Natural killer cell (primary cell): ENCODE results near the gene SLC23A2. TPM values are rescaled to one million over a fixed set of nuclear protein-coding genes. Genes with fewer than 3 reads are reported as not detected.
A peak's percentile ranks its signal among the peaks of the same experiment; 100 is the strongest.

Source experiments
- ATAC-seq, 3 donors: fragments of 150-1000 bp in 2 of 3; fragments of 200-7000 bp in 1 of 3; cut with Tn5 transposase; 1 replicate in 1 of 3; 2 replicates in 2 of 3; pipeline ENCODE4 v1.10.0; 2021; ENCODE audit warnings: mild to moderate bottlenecking in 2 of 3, moderate library complexity in 2 of 3
- DNase-seq, 2 donors: peaks; one replicate each; pipeline versions ENCODE4 v3.0.0 to v3.0.0-alpha.2; 2013 to 2021; ENCODE audit warnings: mixed read lengths in 1 of 2
- H3K27ac ChIP-seq: one replicate; pipeline ENCODE4 v1.5.1; 2013; ENCODE audit warnings: mild to moderate bottlenecking, low read length
- H3K27me3 ChIP-seq: one replicate; pipeline ENCODE4 v1.6.1; 2013; ENCODE audit warnings: low read length; ENCODE audit not compliant: control insufficient read depth, insufficient read depth
- H3K36me3 ChIP-seq: one replicate; pipeline ENCODE4 v1.6.1; 2013; ENCODE audit warnings: low read length; ENCODE audit not compliant: control insufficient read depth, insufficient read depth
- H3K4me1 ChIP-seq: one replicate; pipeline ENCODE4 v1.6.1; 2013; ENCODE audit warnings: low read length; ENCODE audit not compliant: control insufficient read depth, insufficient read depth
- H3K4me3 ChIP-seq: one replicate; pipeline ENCODE4 v1.5.1; 2013; ENCODE audit warnings: low read length
- H3K9me3 ChIP-seq: one replicate; pipeline ENCODE4 v1.6.1; 2013; ENCODE audit warnings: low read length; ENCODE audit not compliant: control insufficient read depth, insufficient read depth
- H3K27ac Mint-ChIP-seq, 2 donors: one replicate each; pipeline ENCODE4 v1.8.0; 2022; ENCODE audit warnings: mild to moderate bottlenecking in 2 of 2, mixed read lengths in 2 of 2, moderate library complexity in 1 of 2
- H3K27me3 Mint-ChIP-seq, 2 donors: one replicate each; pipeline ENCODE4 v1.8.0; 2022; ENCODE audit warnings: low read depth in 2 of 2, mixed read lengths in 2 of 2
- H3K36me3 Mint-ChIP-seq: one replicate; pipeline ENCODE4 v1.8.0; 2022; ENCODE audit warnings: mixed read lengths
- H3K4me1 Mint-ChIP-seq, 2 donors: one replicate each; pipeline ENCODE4 v1.8.0; 2022; ENCODE audit warnings: mixed read lengths in 2 of 2
- H3K4me3 Mint-ChIP-seq: one replicate; pipeline ENCODE4 v1.8.0; 2022; ENCODE audit warnings: mild to moderate bottlenecking, moderate library complexity, mixed read lengths
- H3K9me3 Mint-ChIP-seq, 2 donors: one replicate each; pipeline ENCODE4 v1.8.0; 2022; ENCODE audit warnings: mixed read lengths in 2 of 2
- CTCF ChIP-seq: fragments of 200-600 bp; IDR thresholded peaks from one replicate; pipeline ENCODE4 v1.8.0; 2022; ENCODE audit warnings: antibody characterized with exemption
- WGBS: methylation state at CpG from one replicate; pipeline ENCODE4 v1.1.7; 2013; ENCODE audit warnings: missing lambda C conversion rate; ENCODE audit not compliant: insufficient coverage; 5-methylcytosine and 5-hydroxymethylcytosine counted together
- intact Hi-C: fragments of 100-400 bp; cut with micrococcal nuclease; formaldehyde crosslinking; loops from one replicate; pipeline ENCODE4 v1.14.2; 2022
- total RNA-seq, 4 donors: library from RNA; stranded (reverse); fragments of 120-200 nt in 1 of 4; gene quantifications; one replicate each; pipeline versions ENCODE4 v1.2.3 to v1.2.4, GENCODE V29; 2013 to 2022

The SLC23A2 gene
- total RNA-seq, 3 donors from 2014 or later (not counting 1 experiment from before 2014, with no cell fraction given): 21.8 to 31.5 (median 26.0) TPM

DNA sequence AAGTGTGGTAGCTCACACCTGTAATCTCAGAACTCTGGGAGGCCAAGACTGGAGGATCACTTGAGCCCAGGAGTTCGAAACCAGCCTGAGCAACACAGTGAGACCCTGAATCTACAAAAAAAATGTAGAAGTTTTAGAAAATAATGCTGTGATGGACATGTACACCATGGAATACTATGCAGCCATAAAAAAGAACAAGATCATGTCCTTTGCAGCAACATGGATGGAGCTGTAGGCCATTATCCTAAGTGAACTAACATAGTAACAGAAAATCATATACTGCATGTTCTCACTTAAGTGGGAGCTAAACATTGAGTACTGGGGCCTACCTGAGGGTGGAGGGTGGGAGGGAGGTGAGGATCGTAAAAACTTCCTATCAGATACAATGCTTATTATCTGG is 168.8 kb downstream of the SLC23A2 start:
- peaks cover 7% of the 10 kb centered on the region for H3K4me1 ChIP-seq
- TF ChIP-seq CTCF: no peak
- no peaks in the 10 kb centered on the region for H3K27me3 ChIP-seq
- Mint-ChIP-seq H3K36me3 (no peaks in the 10 kb centered on the region), H3K9me3 (no peaks in the 10 kb centered on the region), H3K4me3 (no peak overlapping the region), H3K27ac (no peak overlapping the region), H3K4me1 (no peaks in the 10 kb centered on the region), H3K27me3 (peaks cover 0 to 8% of the 10 kb centered on the region in 2 donors)
- intact Hi-C loops: no loop called here
- no peak overlapping the region for H3K27ac ChIP-seq
- DNase-seq: no peak
- H3K9me3 ChIP-seq: no peaks in the 10 kb centered on the region
- H3K4me3 ChIP-seq: no peak overlapping the region
- 86% methylated on average over 1 of the region's 2 CpGs for WGBS
- ATAC-seq: no peak
- no peaks in the 10 kb centered on the region for H3K36me3 ChIP-seq

- WGBS: no CpG with 5 or more reads among the region's 2 CpGs
- Mint-ChIP-seq H3K9me3 (no peaks in the 10 kb centered on the region), H3K36me3 (no peaks in the 10 kb centered on the region), H3K4me3 (no peak overlapping the region), H3K27ac (no peak overlapping the region), H3K27me3 (peaks cover 0 to 3% of the 10 kb centered on the region in 2 donors), H3K4me1 (no peaks in the 10 kb centered on the region)
- H3K36me3 ChIP-seq: no peaks in the 10 kb centered on the region
- no peak for TF ChIP-seq CTCF
- H3K4me3 ChIP-seq: no peak overlapping the region
- H3K27ac ChIP-seq: no peak overlapping the region
- no peaks in the 10 kb centered on the region for H3K27me3 ChIP-seq
- H3K4me1 ChIP-seq: peaks cover 7% of the 10 kb centered on the region
- no peaks in the 10 kb centered on the region for H3K9me3 ChIP-seq
- DNase-seq (no peak), ATAC-seq (no peak)
- intact Hi-C loops: no loop called here
Observed at GRCh38 chr20:4830696-4831095, 170.6 kb downstream of the SLC23A2 start.

- WGBS: 93% methylated on average over 3 of the region's 3 CpGs
- Histone ChIP-seq H3K4me3 (no peak overlapping the region), H3K4me1 (peaks cover 7% of the 10 kb centered on the region), H3K9me3 (no peaks in the 10 kb centered on the region), H3K36me3 (no peaks in the 10 kb centered on the region), H3K27me3 (no peaks in the 10 kb centered on the region), H3K27ac (no peak overlapping the region)
- TF ChIP-seq CTCF: no peak
- Mint-ChIP-seq H3K4me3 (no peak overlapping the region), H3K4me1 (no peaks in the 10 kb centered on the region), H3K9me3 (no peaks in the 10 kb centered on the region), H3K27me3 (peaks cover 0 to 3% of the 10 kb centered on the region in 2 donors), H3K27ac (no peak overlapping the region), H3K36me3 (no peaks in the 10 kb centered on the region)
- DNase-seq (no peak), ATAC-seq (no peak)
- intact Hi-C loops: no loop called here
Observed at GRCh38 chr20:4830259-4830658, 171.1 kb downstream of the SLC23A2 start.

- H3K27ac ChIP-seq: peak overlapping the region; percentile 50
- Mint-ChIP-seq H3K4me3 (no peak overlapping the region), H3K9me3 (no peaks in the 10 kb centered on the region), H3K36me3 (no peaks in the 10 kb centered on the region), H3K4me1 (no peaks in the 10 kb centered on the region), H3K27ac (peak overlapping the region in 1 of 2 donors; percentile 48), H3K27me3 (peaks cover 0 to 3% of the 10 kb centered on the region in 2 donors)
- H3K36me3 ChIP-seq: no peaks in the 10 kb centered on the region
- DNase-seq (no peak), ATAC-seq (peak; percentile 24 to 92 (median 42))
- intact Hi-C loops: no loop called here
- no peaks in the 10 kb centered on the region for H3K9me3 ChIP-seq
- H3K27me3 ChIP-seq: no peaks in the 10 kb centered on the region
- H3K4me3 ChIP-seq: no peak overlapping the region
- peaks cover 7% of the 10 kb centered on the region for H3K4me1 ChIP-seq
- no peak for TF ChIP-seq CTCF
- 44% methylated on average over 4 of the region's 4 CpGs for WGBS
Observed at GRCh38 chr20:4829514-4830215, 171.6 kb downstream of the SLC23A2 start.
